SH-SY5Y (cell line): ENCODE data around the gene IGFBP7.

Experiments used
- GATA2 ChIP-seq: IDR thresholded peaks from 2 replicates; pipeline ENCODE4 v1.6.1; 2011; ENCODE audit warnings: mild to moderate bottlenecking, low read depth, low read length
- GATA3 ChIP-seq: IDR thresholded peaks from 2 replicates; pipeline ENCODE4 v1.6.1; 2011; ENCODE audit warnings: low read depth, mild to moderate bottlenecking, low read length, moderate library complexity

GRCh38 chr4:57103051-57103450, 7.1 kb downstream of the IGFBP7 start:
- no peak for TF ChIP-seq GATA3
- TF ChIP-seq GATA2 = no peak
